NB4 (cell line): ENCODE results near the gene PRR23E.

Source experiments
- CTCF ChIP-seq: IDR thresholded peaks from one replicate; pipeline ENCODE4 v1.5.1; 2012; ENCODE audit warnings: low read depth, low read length
- MYC ChIP-seq: IDR thresholded peaks from 2 replicates; pipeline ENCODE4 v1.6.1; 2011; ENCODE audit warnings: low read depth, low read length
- POLR2A ChIP-seq: IDR thresholded peaks from 2 replicates; pipeline ENCODE4 v1.6.1; 2011; ENCODE audit warnings: mild to moderate bottlenecking; ENCODE audit not compliant: insufficient read length; ENCODE audit errors: extremely low read depth
- TF ChIP-seq, protein P1 (sequence below): IDR thresholded peaks from 2 replicates; pipeline ENCODE4 v1.6.1; 2011; ENCODE audit warnings: low read depth, low read length

DNA sequence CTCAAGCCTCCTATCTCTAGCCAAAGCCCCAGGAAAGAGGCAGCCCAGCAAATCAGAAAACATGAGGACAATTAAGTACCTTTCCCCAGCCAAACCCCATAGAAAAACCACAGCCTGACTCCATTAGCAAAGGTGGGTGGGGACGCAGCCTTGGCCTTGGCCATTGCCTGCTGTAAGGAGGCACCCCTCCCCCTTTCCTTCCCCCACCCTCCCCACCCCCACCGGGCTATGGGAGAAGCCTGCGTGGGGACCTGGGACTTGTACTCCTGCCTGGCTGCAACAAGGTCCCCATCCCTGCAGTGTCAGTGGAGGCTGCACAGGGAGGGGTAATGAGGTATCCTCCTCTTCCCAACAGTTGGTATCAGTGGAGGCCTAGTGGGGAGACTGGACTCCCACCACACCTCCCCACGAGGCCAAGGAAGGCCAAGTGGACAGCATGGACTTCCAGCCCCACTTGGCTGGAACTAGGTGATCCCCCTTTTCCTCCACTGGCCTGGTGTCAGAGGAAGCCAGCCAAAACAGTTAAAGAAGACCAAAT lies 20.5 kb downstream of the PRR23E start:
- TF ChIP-seq CTCF, result no peak
- TF ChIP-seq POLR2A, result no peak
- TF ChIP-seq, protein P1, sequence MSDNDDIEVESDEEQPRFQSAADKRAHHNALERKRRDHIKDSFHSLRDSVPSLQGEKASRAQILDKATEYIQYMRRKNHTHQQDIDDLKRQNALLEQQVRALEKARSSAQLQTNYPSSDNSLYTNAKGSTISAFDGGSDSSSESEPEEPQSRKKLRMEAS, result no peak
- no peak for TF ChIP-seq MYC
